Stimulated activated CD4-positive, alpha-beta T cell treated with anti-CD3 and anti-CD28 coated beads, Interleukin-15, amount 100 ng/mL, for 48 hours (primary cell): ENCODE data around the gene LRRTM2.

Experiments
- DNase-seq, 2 donors: peaks; one replicate each; pipeline ENCODE4 v3.0.0-alpha.2; 2020; ENCODE audit warnings: low read depth in 2 of 2

Gene LRRTM2

DNA sequence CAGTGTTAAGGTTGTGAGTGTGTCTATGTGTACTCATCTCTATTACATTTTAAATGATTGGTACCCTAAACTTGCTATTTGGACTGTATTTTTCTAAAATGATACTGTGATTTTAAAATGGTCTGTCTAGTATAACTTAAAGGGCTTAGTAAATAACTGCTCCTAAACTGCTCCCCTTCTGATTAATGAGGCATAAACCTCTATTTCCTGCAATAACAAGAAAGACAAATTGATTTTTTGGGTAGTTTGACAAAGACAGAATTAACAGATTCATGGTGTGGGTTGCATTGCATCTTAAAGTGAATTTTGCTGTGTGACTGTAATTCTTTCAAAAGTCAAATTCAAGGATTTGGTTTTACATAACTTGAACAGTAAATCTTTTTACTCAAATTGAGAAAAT, 8.1 kb upstream of the LRRTM2 start:
- DNase-seq, result no peak

DNA sequence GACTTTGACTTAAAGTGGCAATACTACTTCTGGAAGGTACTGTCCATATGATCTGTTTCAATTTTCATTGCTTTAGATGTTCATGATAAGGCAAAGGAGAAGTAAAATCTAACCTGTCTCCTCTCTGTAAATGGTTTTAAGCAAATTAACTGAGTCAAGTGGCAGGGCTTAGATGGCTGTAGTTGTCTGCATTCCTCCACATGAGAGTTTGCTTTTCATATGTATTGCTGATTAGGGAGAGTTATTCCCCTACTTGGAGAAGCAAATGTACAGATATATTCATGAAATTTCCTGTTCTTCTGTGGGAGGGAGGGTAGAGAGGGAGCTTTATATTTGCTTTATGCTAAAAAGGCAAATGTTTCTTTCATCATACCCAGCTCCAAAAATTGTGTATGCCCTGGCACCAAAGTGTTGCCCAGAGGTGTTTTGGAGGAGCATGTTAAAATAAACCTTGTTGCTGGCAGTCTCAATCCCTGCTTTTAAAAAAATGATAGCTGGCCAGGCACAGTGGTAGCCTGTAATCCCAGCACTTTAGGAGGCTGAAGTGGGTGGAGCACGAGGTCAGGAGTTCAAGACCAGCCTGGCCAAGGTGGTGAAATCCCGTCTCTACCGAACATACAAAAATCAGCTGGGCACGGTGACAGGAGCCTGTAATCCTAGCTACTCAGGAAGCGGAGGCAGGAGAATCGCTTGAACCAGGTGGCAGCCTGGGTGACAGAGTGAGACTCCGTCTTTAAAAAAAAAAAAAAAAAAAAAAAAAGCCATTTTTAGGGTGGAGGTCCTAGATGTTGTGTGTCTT, 3.5 kb upstream of the LRRTM2 start:
- DNase-seq, result no peak

DNA sequence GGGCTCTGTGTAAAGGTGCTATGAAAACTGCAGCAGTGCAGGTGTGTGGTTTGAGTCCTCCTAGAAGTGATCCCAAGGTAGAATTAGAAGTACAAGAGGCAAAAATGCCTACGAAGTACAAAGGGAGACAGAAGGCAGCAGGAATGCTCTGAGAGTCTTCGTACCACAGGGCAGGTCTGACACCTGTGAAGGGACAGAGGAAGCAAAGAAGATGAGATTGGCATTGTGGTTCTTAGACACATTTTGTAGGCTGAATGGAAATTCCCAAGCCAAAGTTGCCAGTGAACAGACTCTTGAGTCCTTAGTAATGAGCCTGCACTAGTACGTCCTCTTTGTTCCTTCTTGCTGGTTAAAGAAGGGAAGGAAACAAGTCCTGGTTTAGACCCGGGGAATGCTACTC, 1.7 kb upstream of the LRRTM2 start:
- no peak for DNase-seq

DNA sequence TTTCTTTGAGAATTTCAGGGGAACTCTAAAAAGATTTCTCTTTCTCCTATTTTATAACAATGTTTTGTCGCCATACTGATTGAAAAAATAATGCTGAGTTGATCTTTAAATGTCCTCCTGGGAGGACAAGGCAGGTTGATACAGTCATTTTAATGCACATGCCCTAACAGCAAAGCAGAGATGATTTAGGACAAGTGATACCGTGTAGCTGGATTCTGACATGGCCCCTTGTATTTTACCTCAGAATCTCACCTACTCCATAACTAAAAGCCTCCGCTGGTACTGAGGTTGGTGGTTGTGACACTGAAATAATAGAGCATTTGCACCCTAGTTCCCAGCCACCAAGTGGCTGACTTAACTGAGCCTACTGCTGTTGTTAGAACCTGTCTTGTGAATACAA, 811 bp upstream of the LRRTM2 start:
- DNase-seq, result no peak

DNA sequence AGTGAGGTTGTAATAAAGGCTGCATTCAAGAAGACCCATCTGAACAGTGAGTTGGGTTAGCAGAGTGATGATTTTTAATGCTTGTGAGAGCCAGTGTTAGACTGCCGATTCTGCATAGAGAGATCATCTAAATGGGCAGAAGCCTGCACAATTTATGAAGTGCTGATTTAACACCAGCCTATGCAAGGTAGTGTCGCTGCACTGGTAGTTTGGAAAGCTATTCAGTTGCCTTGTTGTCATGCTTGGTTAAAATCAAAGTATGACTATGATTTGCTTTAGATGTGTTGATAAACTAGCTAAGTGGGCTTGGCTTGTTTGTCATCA, 379 bp upstream of the LRRTM2 start:
- no peak for DNase-seq

DNA sequence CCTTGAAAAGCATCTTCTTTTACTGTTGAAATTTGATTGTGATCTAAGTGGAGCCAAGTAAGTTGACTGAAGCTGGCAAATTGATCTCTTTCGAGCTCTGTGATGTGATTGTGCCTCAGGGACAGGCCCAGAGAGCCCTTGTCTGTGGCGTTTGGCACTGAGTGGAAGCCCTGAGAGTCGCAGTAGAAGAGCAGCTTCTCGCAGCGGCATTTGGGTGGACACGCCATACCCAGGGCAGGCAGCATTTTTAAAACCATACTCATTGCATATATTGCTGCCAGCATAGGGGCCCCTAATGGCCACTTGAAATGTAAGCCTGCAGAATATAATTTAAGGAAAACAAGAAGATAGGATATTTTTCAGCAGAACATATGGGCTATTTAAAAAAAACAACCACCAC, 894 bp downstream of the LRRTM2 start:
- DNase-seq, result no peak

DNA sequence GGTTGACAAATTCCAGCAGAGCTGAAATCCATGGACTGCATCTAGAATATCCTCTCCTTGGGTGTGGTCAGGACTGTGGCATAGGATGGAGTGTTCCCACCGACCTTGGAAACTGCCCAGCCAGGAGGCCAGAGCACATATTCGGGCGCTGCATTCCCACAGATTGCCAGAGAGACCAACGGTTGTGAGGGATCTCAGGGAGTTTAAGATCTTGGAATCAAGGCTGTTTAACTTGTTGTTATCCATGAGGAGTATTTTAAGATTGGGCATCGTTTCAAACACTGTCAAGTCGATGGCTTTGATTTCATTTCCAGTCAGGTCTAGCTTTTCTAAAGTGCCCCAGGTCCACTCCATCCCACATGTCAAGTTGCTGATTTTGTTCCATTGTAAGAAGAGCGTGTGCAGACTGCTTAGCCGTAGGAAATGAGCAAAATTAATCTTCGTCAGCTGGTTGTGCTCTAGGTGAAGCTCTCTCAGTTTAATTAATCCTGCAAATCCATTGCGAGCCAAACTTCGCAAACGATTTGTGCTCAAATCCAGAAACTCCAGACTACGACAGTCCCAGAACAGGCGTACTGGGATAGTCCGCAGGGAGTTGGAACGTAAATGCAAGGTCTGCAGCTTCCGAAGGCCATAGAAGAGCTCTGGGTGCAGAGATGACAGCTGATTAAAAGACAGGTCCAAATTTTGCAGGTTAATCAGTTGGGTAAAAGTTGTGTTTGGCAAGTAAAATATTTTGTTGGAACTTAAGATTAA, 1.5 kb downstream of the LRRTM2 start:
- DNase-seq, result no peak

DNA sequence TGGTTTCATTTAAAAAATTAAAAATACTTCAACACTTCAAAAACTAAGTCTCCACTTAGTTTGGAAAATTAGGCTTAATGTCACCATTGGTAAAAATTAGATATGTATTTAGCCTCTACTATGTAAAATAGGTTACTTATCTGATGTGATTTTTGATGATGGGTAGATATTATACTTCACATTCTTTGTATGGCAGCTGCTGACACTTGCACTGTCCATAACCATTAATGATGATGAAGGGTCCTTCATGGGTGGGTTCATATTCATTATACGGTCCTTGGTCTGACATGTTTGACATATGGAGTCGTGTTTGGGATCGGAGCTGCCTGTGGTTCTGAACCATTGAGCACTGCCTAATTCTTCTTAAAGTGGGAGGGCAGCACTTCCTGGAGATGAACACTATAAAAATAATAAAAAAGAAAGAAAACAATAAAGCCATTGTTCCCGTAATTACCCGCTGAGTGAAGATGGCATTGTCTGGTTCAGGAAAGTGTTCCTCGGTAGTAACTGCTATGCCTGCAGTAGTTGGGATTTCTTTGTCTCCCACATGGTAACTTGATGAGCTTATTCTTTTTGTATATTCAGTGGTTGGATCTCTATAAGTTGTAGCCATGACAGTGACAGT, 2.2 kb downstream of the LRRTM2 start:
- no peak for DNase-seq

DNA sequence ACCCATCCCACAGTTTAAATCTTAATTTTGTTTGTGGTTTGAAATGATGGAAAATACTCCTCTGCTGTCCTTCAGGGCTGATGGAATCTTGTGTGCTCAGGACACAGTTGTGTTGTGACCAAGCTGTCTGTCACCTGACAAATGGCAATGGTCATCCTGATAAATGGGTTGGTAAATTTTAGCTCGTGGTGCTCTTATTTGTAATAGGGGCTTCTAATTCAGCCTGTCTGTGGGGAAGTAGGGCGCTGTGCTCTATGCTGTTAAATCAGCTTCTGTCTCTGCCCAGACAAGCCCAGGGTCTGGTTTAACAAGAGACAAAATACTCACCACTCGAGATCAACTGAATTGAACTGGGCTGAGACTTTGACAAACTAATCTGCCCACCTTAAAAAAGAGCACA, 4.5 kb downstream of the LRRTM2 start:
- DNase-seq, result no peak

DNA sequence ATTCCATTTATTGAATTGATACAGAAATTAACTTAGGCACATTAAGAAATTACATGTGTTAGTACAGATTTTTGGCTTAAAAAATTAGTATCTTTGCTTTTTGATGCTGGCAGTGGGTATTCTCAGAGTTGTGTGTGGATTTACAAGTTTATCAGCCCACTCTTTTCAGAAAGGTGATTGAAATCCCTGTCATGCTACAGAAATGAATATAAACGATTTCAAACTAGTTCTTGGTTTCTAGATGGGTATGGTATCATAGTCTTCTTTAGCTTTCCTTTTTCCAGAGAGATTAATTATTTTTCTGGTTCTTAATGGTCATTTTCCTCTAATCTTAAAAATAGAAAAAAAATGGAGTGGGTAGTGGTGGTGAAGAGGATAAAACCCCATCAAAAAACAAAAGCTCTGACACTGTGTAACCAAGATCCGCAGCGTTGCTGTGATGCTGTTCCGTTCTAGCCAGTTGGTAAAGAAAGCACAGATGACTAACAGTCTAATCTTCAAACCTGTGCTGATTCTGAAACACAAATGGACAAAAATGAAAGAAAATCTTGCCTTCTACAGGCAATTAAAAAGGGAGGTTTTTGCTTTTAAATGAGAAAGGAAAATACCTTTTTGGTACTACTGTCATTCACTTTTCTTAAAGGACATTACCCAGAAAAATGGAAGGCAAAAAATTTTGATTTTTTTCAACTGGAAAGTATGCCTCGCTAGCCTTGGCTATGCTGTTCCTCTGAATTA, 5.2 kb downstream of the LRRTM2 start:
- DNase-seq, result peak in 1 of 2 donors; percentile 1

DNA sequence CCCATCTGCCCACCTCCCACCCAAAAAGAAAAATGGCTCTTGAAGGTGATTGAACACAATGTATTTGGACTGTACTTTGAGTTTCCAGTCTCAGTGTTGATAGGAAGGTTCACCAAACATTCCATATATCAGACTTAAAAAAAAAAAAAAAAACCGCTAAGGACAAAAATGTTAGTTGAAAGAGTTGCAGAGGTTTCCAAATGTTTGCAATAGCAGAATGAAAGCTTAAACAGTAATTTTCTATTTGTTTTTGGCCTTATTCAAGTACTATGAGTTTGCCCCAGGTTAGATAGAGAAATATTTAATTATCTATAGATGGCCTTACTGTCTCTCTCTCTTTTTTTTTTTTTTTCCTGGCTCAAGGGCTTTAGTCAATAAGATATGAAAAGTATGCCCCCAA, 6.1 kb downstream of the LRRTM2 start:
- no peak for DNase-seq

DNA sequence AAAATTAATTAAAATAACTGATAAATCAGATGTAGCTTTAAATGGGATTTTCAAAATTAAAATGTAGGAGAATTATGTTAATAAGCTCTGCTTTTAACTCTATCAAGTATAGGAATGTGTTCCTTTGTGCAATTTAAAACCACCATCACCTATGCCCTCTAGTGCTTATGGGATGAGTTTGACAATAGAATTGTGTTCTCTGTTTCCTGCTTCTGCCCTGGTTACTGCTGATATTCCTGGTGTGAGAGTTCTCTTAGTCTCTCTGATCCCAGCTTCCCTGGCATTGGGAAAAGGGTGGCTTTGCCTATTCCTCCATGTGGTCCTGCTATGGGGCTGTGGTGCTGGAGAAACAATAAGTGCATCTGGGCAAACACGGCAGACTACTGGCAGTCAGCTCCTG, 8.1 kb downstream of the LRRTM2 start:
- no peak for DNase-seq

DNA sequence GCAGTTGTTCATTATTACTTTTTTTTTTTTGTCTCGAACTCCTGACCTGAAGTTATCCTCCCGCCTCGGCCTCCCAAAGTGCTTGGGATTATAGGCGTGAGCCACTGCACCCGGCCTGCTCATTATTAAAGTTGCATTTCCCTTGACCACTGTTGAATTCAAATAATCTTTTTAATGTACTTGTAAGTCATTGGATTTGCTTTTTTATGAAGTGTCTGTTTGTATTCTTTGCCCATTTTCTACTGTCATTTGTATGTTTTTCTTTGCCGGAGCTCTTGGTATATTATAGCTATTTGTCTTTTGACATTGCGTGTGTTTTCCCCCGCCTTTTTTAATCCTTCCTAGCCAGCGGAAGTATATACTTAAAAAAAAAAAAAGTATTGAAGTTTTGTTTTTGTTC, 22.0 kb downstream of the LRRTM2 start:
- no peak for DNase-seq

DNA sequence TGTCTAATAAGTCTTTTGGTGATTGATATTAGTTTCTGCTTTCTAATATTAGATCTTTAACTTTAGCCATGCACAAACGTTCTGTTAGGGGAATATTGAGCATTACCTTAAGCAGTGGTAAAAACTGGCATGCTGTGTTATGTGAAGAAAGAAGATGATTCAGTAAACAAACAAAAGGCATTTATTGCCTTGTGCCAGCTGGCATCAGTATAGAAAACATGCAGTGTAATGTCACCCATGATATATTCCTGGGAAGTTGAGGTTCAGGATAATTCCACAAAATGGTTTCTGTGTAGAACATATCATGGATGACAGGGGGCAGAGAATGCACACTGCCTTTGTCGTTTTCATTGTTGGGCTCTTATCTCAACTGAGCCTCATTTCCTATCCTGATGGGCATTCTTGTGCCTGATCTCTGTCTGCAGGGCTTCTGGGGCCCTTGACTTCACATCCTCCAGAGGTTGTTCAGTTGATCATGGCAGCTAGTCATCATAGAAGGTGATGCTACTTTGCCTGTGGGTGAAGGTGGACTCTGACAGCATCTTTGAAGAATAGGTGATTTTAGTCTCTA, 24.2 kb downstream of the LRRTM2 start:
- DNase-seq, result no peak

DNA sequence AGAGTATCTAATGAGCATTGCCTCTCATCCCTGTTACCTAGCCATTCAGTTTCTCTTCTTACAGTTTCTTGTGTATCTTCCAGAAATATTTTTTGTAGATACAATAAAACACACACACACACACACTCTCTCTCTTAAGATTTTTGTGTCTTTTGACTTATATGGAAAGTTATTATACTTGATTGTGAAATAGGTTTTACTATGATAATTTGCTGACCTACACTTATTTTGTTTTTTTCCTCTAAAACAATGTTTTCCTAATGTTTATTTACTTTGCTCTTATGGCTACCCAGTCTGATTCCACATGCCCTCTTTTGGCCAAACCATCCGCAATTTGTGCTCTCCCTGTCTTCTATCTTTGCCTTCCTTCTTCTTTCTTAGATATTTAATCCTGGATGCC, 25.3 kb downstream of the LRRTM2 start:
- no peak for DNase-seq

DNA sequence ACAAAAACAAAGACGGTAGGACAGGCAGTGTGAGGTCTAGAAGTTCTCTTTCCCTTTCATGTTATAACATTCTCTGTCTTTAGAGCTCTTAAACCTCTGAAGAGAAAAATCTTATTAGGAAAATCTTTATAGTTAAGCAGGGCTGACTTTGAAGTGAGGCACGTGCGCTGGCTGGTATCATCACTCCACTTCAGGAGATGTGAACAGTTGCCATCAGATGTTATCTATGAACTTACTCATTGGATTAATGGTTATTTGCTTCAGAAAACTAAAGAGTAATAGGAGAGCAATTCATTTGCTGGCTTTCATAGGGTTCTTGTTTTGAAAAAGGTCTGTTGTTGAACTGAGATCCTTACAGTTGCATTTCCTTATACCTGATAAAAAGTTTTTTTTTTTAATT, 25.7 kb downstream of the LRRTM2 start:
- no peak for DNase-seq

DNA sequence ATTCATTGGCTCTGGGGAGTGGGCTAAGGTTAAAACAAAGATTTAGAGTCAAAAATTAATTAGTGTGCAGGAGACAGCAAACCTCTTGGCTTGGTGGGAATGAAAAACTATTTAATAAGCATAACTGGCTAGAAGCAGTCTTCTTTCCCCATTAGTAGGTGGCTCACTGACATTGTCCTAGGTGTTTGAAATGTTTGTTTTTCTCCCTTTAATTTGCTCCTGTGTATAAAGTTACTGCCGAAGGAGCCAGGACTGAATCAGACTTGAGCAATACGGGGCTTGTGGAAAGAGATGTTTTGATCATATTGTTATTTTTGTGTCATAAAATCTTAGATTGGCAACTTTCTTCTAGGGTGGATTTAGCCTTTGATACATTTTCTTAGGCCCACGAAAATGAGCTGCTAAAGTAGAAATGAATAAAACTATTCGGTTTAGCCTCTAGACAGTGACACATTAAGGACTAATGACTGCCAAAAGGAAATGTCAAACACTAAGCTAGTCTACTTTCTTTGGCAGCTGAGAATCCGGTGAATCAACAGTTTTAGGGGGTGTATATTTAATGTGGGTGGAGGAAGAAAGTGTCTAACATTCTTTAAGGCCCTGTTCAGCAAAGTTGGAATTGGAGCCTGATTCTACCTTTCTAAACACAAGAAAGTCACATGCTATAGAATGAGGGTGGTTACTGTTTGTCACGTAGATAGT, 30.2 kb downstream of the LRRTM2 start:
- no peak for DNase-seq

DNA sequence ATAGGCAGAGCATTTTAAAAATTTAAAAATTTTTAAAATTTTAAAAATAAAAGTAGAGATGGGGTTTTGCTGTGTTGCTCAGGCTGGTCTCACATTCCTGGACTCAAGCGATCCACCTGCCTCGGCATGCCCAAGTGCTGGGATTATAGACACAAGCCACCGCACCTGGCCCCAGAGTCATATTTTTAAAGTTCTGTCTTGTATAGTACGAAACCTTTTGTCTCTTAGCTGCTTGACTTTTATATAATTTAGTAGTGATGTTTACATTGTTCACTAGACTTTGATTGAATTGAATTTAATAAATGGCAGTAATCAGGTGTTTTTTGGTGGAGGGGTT, 31.0 kb downstream of the LRRTM2 start:
- no peak for DNase-seq

DNA sequence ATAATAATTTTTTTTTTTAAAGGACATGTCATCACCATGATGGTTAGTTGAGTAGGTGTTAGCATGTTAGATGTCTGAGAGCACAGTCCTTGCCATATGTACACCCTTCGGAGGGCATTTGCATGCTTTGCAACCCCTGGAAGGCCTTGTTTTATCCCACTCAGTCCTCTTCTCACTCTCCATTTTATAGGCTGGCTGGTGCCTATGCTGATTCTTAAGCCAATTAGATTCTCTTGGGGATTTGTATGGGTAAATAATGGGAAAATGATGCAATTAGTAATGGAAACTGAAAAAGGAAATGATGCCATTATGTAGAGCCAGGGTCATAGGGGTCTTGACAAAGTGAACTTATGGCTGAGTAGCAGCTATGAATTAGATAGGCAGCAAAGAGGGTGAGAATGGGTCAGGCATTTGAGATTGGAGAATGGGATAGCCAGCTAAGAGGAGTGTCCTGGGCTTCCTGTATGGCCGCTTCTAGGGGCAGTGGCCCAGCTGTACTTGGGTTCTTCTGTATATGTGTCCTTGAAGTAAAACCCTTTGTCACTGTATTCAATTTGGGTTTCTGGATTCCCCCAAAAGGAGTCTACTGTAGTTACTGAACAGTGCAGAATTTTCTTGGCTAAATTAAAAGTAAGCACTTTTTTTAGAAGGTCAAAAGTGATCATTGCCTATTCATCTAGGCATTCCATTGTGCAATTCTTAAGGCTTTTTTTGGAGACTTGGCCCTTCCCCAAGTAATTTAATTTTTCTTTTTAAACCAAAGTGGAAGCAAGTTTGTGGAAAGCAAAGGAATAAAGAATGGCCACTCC, 31.6 kb downstream of the LRRTM2 start:
- DNase-seq, result no peak

DNA sequence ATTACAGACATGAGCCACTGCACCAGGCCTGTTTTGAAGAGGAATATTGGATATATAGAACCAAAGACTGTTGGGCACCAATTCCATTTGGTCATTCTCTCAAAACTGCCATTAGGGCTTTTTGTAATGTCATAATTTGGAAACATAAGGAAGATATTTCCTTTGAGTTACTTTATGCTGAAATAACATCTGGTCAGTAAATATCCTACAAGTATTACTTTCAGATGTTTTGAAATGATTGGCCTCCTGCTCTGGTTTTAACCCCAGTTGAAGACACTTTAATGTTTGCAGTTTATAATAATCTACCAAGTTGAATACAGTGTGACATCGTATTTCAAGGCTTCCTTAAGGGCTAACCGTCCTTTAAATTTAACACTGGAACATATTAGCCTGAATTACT, 33.6 kb downstream of the LRRTM2 start:
- DNase-seq, result no peak

DNA sequence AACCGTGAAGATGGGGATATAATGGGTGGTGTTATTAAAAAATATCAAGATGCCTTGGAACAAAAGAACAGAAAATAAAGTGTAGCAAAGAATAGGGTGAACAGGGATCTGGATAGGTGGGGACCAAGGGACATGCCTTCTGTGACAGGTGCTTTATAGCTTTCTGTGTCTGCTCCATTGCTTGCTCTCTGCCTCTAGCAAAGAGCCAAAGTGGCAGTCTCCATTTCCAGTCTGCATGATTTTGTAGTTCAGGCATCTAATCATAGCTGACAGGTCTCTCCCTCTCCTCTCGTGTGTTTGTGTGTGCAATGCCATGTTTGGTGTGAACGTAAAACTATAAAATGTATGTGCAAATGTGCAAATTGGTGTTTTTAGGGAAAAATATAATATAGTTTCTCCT, 35.0 kb downstream of the LRRTM2 start:
- no peak for DNase-seq
